IPS DF 4.7 (cell line): ENCODE results near the gene ANKRD40CL.
"Not testable (repeated sequence)": the region's sequence is repeated elsewhere in the genome, so short reads cannot be mapped to it uniquely, and the experiment has no call there.

ENCODE experiments used
- DNase-seq: peaks from one replicate; pipeline ENCODE4 v3.0.0-alpha.2; 2013; ENCODE audit warnings: low spot score; ENCODE audit errors: extremely low read depth

Gene ANKRD40CL

GRCh38 chr17:50767446-50767845, at the start of gene ANKRD40CL:
Gene ANKRD40CL (minus strand): TSS chr17:50767518. CDS start chr17:50766913, 605 bp downstream.
- DNase-seq: no peak

GRCh38 chr17:50816271-50816670, 49.0 kb upstream of the ANKRD40CL start:
- no peak for DNase-seq

- no peak for DNase-seq
Observed at GRCh38 chr17:50815400-50815799, 48.1 kb upstream of the ANKRD40CL start.

GRCh38 chr17:50813583-50813982, 46.3 kb upstream of the ANKRD40CL start:
- no peak for DNase-seq

GRCh38 chr17:50808888-50809287, 41.6 kb upstream of the ANKRD40CL start:
- DNase-seq: no peak

- DNase-seq: no peak
Observed at GRCh38 chr17:50808413-50808812, 41.1 kb upstream of the ANKRD40CL start.

- DNase-seq: no peak
Observed at GRCh38 chr17:50807675-50808074, 40.4 kb upstream of the ANKRD40CL start.

- no peak for DNase-seq
Observed at GRCh38 chr17:50807009-50807408, 39.7 kb upstream of the ANKRD40CL start.

- no peak for DNase-seq
Observed at GRCh38 chr17:50806141-50806643, 38.9 kb upstream of the ANKRD40CL start.

GRCh38 chr17:50805486-50805885, 38.2 kb upstream of the ANKRD40CL start:
- no peak for DNase-seq

GRCh38 chr17:50804749-50805475, 37.6 kb upstream of the ANKRD40CL start:
- DNase-seq: not testable (repeated sequence)

GRCh38 chr17:50803676-50804075, 36.4 kb upstream of the ANKRD40CL start:
- no peak for DNase-seq

- DNase-seq: no peak
Observed at GRCh38 chr17:50802609-50803571, 35.6 kb upstream of the ANKRD40CL start.

GRCh38 chr17:50800196-50800700, 32.9 kb upstream of the ANKRD40CL start:
- no peak for DNase-seq

- no peak for DNase-seq
Observed at GRCh38 chr17:50799582-50799981, 32.3 kb upstream of the ANKRD40CL start.

- DNase-seq: no peak
Observed at GRCh38 chr17:50798424-50799288, 31.3 kb upstream of the ANKRD40CL start.

- DNase-seq: no peak
Observed at GRCh38 chr17:50797135-50797810, 30.0 kb upstream of the ANKRD40CL start.

- DNase-seq: no peak
Observed at GRCh38 chr17:50794361-50794760, 27.0 kb upstream of the ANKRD40CL start.

GRCh38 chr17:50793007-50793406, 25.7 kb upstream of the ANKRD40CL start:
- DNase-seq: no peak

GRCh38 chr17:50792132-50792531, 24.8 kb upstream of the ANKRD40CL start:
- DNase-seq: no peak
